K562 (cell line): Measurements from ENCODE around the gene IGSF23. TPM values are rescaled to one million over a fixed set of nuclear protein-coding genes. Genes with fewer than 3 reads are reported as not detected.

Experiments used
- ATAC-seq: fragments of 200-7000 bp; cut with Tn5 transposase; 3 replicates; pipeline ENCODE4 v1.9.1; 2020; ENCODE audit warnings: moderate library complexity
- BruUV-seq: library from RNA; stranded (reverse); fragments of 400-500 nt; replicated peaks from 2 replicates; lab custom pipeline; 2021; lab: Mats Ljungman, UMichigan
- CTCF ChIA-PET: fragments of 300-600 bp; formaldehyde crosslinking; extraction: SDS; loops from one replicate; lab custom pipeline; 2021; ENCODE audit warnings: low intra/inter-chr PET ratio; lab: Yijun Ruan, JAX
- POLR2A ChIA-PET: fragments of 300-600, 350-650 bp; sonication (Branson Sonifier 250); formaldehyde crosslinking; extraction: SDS; loops from one replicate; lab custom pipeline; 2021; ENCODE audit warnings: antibody characterized with exemption, inconsistent platforms; lab: Yijun Ruan, JAX
- DNase-seq, 4 experiments: peaks; one replicate each; pipeline versions ENCODE4 v3.0.0 to v3.0.0-alpha.2; 2011 to 2018; ENCODE audit warnings: low spot score in 3 of 4, mixed read lengths in 3 of 4; ENCODE audit errors: extremely low read depth in 1 of 4
- FAIRE-seq: peaks from 2 replicates; lab custom pipeline; 2011; peaks lifted over from hg19 to GRCh38; lab: Jason Lieb, UNC
- H2AFZ ChIP-seq: 2 replicates; pipeline ENCODE4 v1.6.0; 2011; ENCODE audit warnings: low read depth, low read length, control low read depth, inconsistent platforms
- H3K27ac ChIP-seq: fragments of 200-600 bp; 3 replicates; pipeline ENCODE4 v1.8.0; 2011; ENCODE audit warnings: low read depth, mild to moderate bottlenecking, control low read depth, inconsistent platforms, low read length, moderate library complexity, mixed read lengths; ENCODE audit errors: extremely low read depth
- H3K27me3 ChIP-seq, 2 experiments: fragments of 300-600 bp in 1 of 2; 2 replicates in 1 of 2; 3 replicates in 1 of 2; pipeline versions ENCODE4 v1.6.0 to v1.8.0; 2011; ENCODE audit warnings: inconsistent platforms in 2 of 2, low read length in 2 of 2, mild to moderate bottlenecking in 1 of 2, mixed read lengths in 1 of 2, moderate library complexity in 1 of 2; ENCODE audit not compliant: control insufficient read depth in 2 of 2, insufficient read depth in 2 of 2
- H3K36me3 ChIP-seq: fragments of 300-600 bp; 3 replicates; pipeline ENCODE4 v1.8.0; 2011; ENCODE audit warnings: mild to moderate bottlenecking, low read length, inconsistent platforms; ENCODE audit not compliant: control insufficient read depth, insufficient read depth
- H3K4me1 ChIP-seq, 2 experiments: fragments of 200-600 bp in 1 of 2; replicated peaks in 1 of 2; 2 replicates in 1 of 2; 3 replicates in 1 of 2; pipeline versions ENCODE4 v1.5.1 to v1.8.0; 2011; ENCODE audit warnings: inconsistent platforms in 2 of 2, low read length in 2 of 2, mild to moderate bottlenecking in 1 of 2, mixed read lengths in 1 of 2, moderate library complexity in 1 of 2; ENCODE audit not compliant: control insufficient read depth in 2 of 2, insufficient read depth in 2 of 2
- H3K4me2 ChIP-seq: 2 replicates; pipeline ENCODE4 v1.6.1; 2011; ENCODE audit warnings: low read length, control low read depth, inconsistent platforms, mixed read lengths; ENCODE audit not compliant: insufficient read depth
- H3K4me3 ChIP-seq: fragments of 200-600 bp; sonication (generic), shearing (Covaris generic); 2 replicates; pipeline ENCODE4 v1.5.1; 2016; ENCODE audit warnings: control low read depth, inconsistent platforms
- H3K79me2 ChIP-seq: fragments of 200-600 bp; 3 replicates; pipeline ENCODE4 v1.8.0; 2011; ENCODE audit warnings: low read length, inconsistent platforms; ENCODE audit not compliant: control insufficient read depth, insufficient read depth
- H3K9ac ChIP-seq, 2 experiments: 2 replicates each; pipeline versions ENCODE4 v1.6.0 to v1.6.1; 2011; ENCODE audit warnings: low read depth in 2 of 2, low read length in 2 of 2, control low read depth in 1 of 2, inconsistent platforms in 1 of 2, mild to moderate bottlenecking in 1 of 2, mixed read lengths in 1 of 2; ENCODE audit not compliant: insufficient read depth in 1 of 2
- H3K9me1 ChIP-seq: one replicate; pipeline ENCODE4 v1.6.0; 2011; ENCODE audit warnings: inconsistent platforms, mild to moderate bottlenecking, low read length, moderate library complexity; ENCODE audit not compliant: control insufficient read depth, insufficient read depth
- H3K9me3 ChIP-seq: replicated peaks from 2 replicates; pipeline ENCODE4 v1.5.1; 2011; ENCODE audit warnings: low read depth, low read length, inconsistent platforms; ENCODE audit not compliant: control insufficient read depth, insufficient read depth
- H4K20me1 ChIP-seq: replicated peaks from 2 replicates; pipeline ENCODE4 v1.6.1; 2011; ENCODE audit warnings: low read length, inconsistent platforms, mixed read lengths; ENCODE audit not compliant: control insufficient read depth, insufficient read depth
- ARNT ChIP-seq, 2 experiments: fragments of 450-650 bp; IDR thresholded peaks; 2 replicates each; pipeline ENCODE4 v1.6.1; 2016; ENCODE audit warnings: mild to moderate bottlenecking in 1 of 2
- CEBPB ChIP-seq: fragments of 450-650 bp; IDR thresholded peaks from 2 replicates; pipeline ENCODE4 v1.6.1; 2016; ENCODE audit warnings: missing genetic modification characterization, missing compliant biosample characterization
- CSDE1 ChIP-seq, 2 experiments: fragments of 450-650 bp; IDR thresholded peaks; 2 replicates each; pipeline ENCODE4 v1.6.1; 2016; ENCODE audit warnings: mild to moderate bottlenecking in 1 of 2
- IRF2 ChIP-seq: sonication (generic); formaldehyde crosslinking; IDR thresholded peaks from 2 replicates; pipeline ENCODE4 v1.8.1; 2022; ENCODE audit warnings: mild to moderate bottlenecking, missing genetic modification reagents
- L3MBTL2 ChIP-seq: fragments of 450-650 bp; IDR thresholded peaks from 2 replicates; pipeline ENCODE4 v1.6.1; 2016; ENCODE audit warnings: mild to moderate bottlenecking, moderate library complexity
- MIER1 ChIP-seq: fragments of 450-650 bp; IDR thresholded peaks from 2 replicates; pipeline ENCODE4 v1.6.1; 2016; ENCODE audit warnings: antibody characterized with exemption, mild to moderate bottlenecking, low read depth
- NCOA2 ChIP-seq, 2 experiments: fragments of 450-650 bp; IDR thresholded peaks; 2 replicates each; pipeline ENCODE4 v1.6.1; 2018; ENCODE audit warnings: mild to moderate bottlenecking in 2 of 2, moderate library complexity in 1 of 2; ENCODE audit not compliant: partially characterized antibody in 2 of 2
- NCOR1 ChIP-seq: fragments of 450-650 bp; IDR thresholded peaks from 2 replicates; pipeline ENCODE4 v1.6.1; 2016; ENCODE audit warnings: mild to moderate bottlenecking, moderate library complexity
- NEUROD1 ChIP-seq: fragments of 150-350 bp; IDR thresholded peaks from 2 replicates; pipeline ENCODE4 v1.6.1; 2014; ENCODE audit warnings: borderline replicate concordance, low read length, low read depth; ENCODE audit not compliant: partially characterized antibody
- ZNF197 ChIP-seq: fragments of 200-800 bp; sonication (Bioruptor generic); IDR thresholded peaks from 2 replicates; pipeline ENCODE4 v1.6.1; 2016; ENCODE audit warnings: low read depth, missing genetic modification characterization, missing compliant biosample characterization
- WGBS: fragments of 100-300 bp; shearing (Covaris generic); methylation state at CpG from one replicate; pipeline ENCODE4 v1.1.6; 2016; ENCODE audit warnings: low coverage, mixed read lengths; ENCODE audit not compliant: insufficient coverage; ENCODE audit errors: missing lambda C conversion rate; 5-methylcytosine and 5-hydroxymethylcytosine counted together
- in situ Hi-C: fragments of 300-500 bp; cut with MboI; formaldehyde crosslinking; loops from 4 replicates; pipeline ENCODE4 v1.15.0; 2018; ENCODE audit warnings: inconsistent platforms, mixed read lengths
- intact Hi-C: fragments of 100-400 bp; cut with micrococcal nuclease; formaldehyde crosslinking; loops from 2 replicates; pipeline ENCODE4 v1.14.2; 2022
- polyA plus RNA-seq, 8 experiments: library from polyadenylated mRNA; depleted of rRNA in 4 of 8; stranded (reverse) in 5 of 8; unstranded in 3 of 8; fragments of >200 nt; fragmentation: Nextera tagmentation in 2 of 8; fragmentation: Illumina TruSeq in 1 of 8; extraction: Ambion mirVana in 2 of 8; extraction: Trizol in 1 of 8; gene quantifications; 2 replicates each; pipeline versions ENCODE4 v1.2.1 to v1.2.3, GENCODE V29; 2011 to 2014; ENCODE audit warnings: inconsistent platforms in 1 of 8, missing spikeins in 1 of 8
- total RNA-seq, 7 experiments: library from RNA; depleted of rRNA in 6 of 7; stranded (reverse); fragments of >200 nt in 6 of 7; fragmentation: Illumina TruSeq in 2 of 7; extraction: Trizol in 2 of 7; gene quantifications; 2 replicates each; pipeline versions ENCODE4 v1.2.1 to v1.2.3, GENCODE V29; 2011 to 2021; ENCODE audit warnings: low replicate concordance in 1 of 7

The IGSF23 gene
- total and polyA plus RNA-seq, 9 of the 15 experiments (the other 6 are each of a cell fraction or from before 2014, with no cell fraction given) = not detected

DNA sequence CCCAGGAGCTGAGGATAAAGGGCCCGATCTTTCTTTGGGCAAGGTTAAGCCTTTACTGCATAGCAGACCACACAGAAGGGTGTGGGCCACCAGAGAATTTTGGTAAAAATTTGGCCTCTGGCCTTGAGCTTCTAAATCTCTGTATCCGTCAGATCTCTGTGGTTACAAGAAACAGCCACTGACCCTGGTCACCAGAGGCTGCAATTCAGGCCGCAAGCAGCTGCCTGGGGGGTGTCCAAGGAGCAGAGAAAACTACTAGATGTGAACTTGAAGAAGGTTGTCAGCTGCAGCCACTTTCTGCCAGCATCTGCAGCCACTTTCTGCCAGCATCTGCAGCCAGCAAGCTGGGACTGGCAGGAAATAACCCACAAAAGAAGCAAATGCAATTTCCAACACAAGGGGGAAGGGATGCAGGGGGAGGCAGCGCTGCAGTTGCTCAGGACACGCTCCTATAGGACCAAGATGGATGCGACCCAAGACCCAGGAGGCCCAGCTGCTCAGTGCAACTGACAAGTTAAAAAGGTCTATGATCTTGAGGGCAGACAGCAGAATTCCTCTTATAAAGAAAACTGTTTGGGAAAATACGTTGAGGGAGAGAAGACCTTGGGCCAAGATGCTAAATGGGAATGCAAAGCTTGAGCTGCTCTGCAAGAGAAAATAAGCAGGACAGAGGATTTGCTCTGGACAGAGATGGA lies 49.5 kb downstream of the IGSF23 start:
- ATAC-seq = no peak
- peaks cover 0 to 5% of the 10 kb centered on the region in 2 experiments; a peak in 4 of 5 replicates for H3K4me1 ChIP-seq
- no peak for DNase-seq
- no peak overlapping the region for H2AFZ ChIP-seq
- no peak overlapping the region for H3K27ac ChIP-seq
- H3K9me3 ChIP-seq = no peaks in the 10 kb centered on the region
- intact Hi-C loops = no loop called here
- H3K27me3 ChIP-seq = no peaks in the 10 kb centered on the region
- BruUV-seq = no TSS peak
- TF ChIP-seq CSDE1 (IDR thresholded peaks at IDR 0.05) (no peak), NCOA2 (IDR thresholded peaks at IDR 0.05; ENCODE audit: partially characterized antibody in 2 of 2) (no peak), ARNT (IDR thresholded peaks at IDR 0.05) (no peak), CEBPB (tag) (no peak), ZNF197 (no peak), NCOR1 (no peak), MIER1 (no peak), IRF2 (CRISPR knock-in tag) (no peak), L3MBTL2 (no peak), NEUROD1 (no peak)
- TF ChIP-seq, all 486 proteins: peak for 0
- in situ Hi-C loops = no loop called here
- POLR2A ChIA-PET = interaction anchor here (0.6 to 1.2 kb wide), 5 partner anchors 18 to 656 kb away, joined by 3 to 4 read pairs (median 3); no protein-coding TSS in a partner anchor
- FAIRE-seq = no peak
- 46% methylated on average over 7 of the region's 7 CpGs for WGBS
- Histone ChIP-seq H3K4me3 (no peak overlapping the region), H3K9ac (no peak overlapping the region), H3K36me3 (peaks cover 21% of the 10 kb centered on the region; the same call in 2 of the 3 replicates), H3K4me2 (no peak overlapping the region), H4K20me1 (no peaks in the 10 kb centered on the region), H3K9me1 (no peaks in the 10 kb centered on the region), H3K79me2 (no peaks in the 10 kb centered on the region)
- CTCF ChIA-PET = interaction anchor here (0.7 kb wide), 1 partner anchor 230 kb away, joined by 3 read pairs; no protein-coding TSS in a partner anchor
